OCI-LY3 (cell line): ENCODE measurements around the gene OMP.

ENCODE experiments used
- H2AFZ ChIP-seq: fragments of 200-600, 300-600 bp; shearing (Covaris generic); 2 replicates; pipeline ENCODE4 v1.6.0; 2014; ENCODE audit warnings: antibody characterized with exemption, low read depth, low read length
- H3K27ac ChIP-seq: fragments of 200-600, 300-600 bp; sonication (generic); 2 replicates; pipeline ENCODE4 v1.5.1; 2014; ENCODE audit warnings: mild to moderate bottlenecking, low read length, moderate library complexity, mixed read lengths
- H3K27me3 ChIP-seq: fragments of 200-600, 300-600 bp; sonication (generic); 2 replicates; pipeline ENCODE4 v1.6.1; 2014; ENCODE audit warnings: low read depth, low read length, mixed read lengths
- H3K36me3 ChIP-seq: fragments of 200-600, 300-600 bp; sonication (generic); replicated peaks from 2 replicates; pipeline ENCODE3; 2014; ENCODE audit warnings: low read depth, low read length, mixed read lengths
- H3K4me1 ChIP-seq: fragments of 300-600, 200-600 bp; sonication (generic); 2 replicates; pipeline ENCODE4 v1.6.1; 2014; ENCODE audit warnings: low read length, mixed read lengths
- H3K4me2 ChIP-seq: fragments of 200-600, 300-600 bp; sonication (generic); 2 replicates; pipeline ENCODE4 v1.6.1; 2014; ENCODE audit warnings: low read length, mixed read lengths
- H3K4me3 ChIP-seq: fragments of 300-600, 200-600 bp; sonication (generic); 2 replicates; pipeline ENCODE4 v1.5.1; 2014; ENCODE audit warnings: antibody characterized with exemption, mild to moderate bottlenecking, low read length, moderate library complexity
- H3K79me2 ChIP-seq: fragments of 300-600, 200-600 bp; shearing (Covaris generic); 2 replicates; pipeline ENCODE4 v1.6.1; 2014; ENCODE audit warnings: mild to moderate bottlenecking, low read length, mixed read lengths
- H3K9ac ChIP-seq: fragments of 300-600, 200-600 bp; shearing (Covaris generic); 2 replicates; pipeline ENCODE4 v1.6.0; 2014; ENCODE audit warnings: mild to moderate bottlenecking, low read length, moderate library complexity
- H3K9me3 ChIP-seq: fragments of 200-600, 300-600 bp; shearing (Covaris generic); 2 replicates; pipeline ENCODE4 v1.6.1; 2014; ENCODE audit warnings: low read length, mixed read lengths; ENCODE audit not compliant: insufficient read depth
- H4K20me1 ChIP-seq: fragments of 200-600, 300-600 bp; sonication (generic); 2 replicates; pipeline ENCODE4 v1.6.1; 2016; ENCODE audit warnings: low read length, mixed read lengths; ENCODE audit not compliant: insufficient read depth
- CTCF ChIP-seq: fragments of 200-600, 300-600 bp; sonication (generic); IDR thresholded peaks from 2 replicates; pipeline ENCODE4 v1.5.1; 2014; ENCODE audit warnings: antibody characterized with exemption, low read length, low read depth
- EZH2phosphoT487 ChIP-seq: fragments of 200-600 bp; shearing (Covaris generic); IDR thresholded peaks from 2 replicates; pipeline ENCODE4 v1.6.1; 2018; ENCODE audit warnings: antibody characterized with exemption, mixed run types, low read depth

The OMP gene

GRCh38 chr11:77113382-77114088 lies 10.9 kb downstream of the OMP start:
- Histone ChIP-seq H3K36me3 (no peaks in the 10 kb centered on the region), H3K4me2 (no peak overlapping the region), H4K20me1 (no peaks in the 10 kb centered on the region), H3K27ac (no peak overlapping the region), H3K9me3 (no peaks in the 10 kb centered on the region), H3K9ac (no peak overlapping the region), H3K4me1 (no peaks in the 10 kb centered on the region), H2AFZ (no peak overlapping the region), H3K27me3 (no peaks in the 10 kb centered on the region), H3K4me3 (no peak overlapping the region), H3K79me2 (no peaks in the 10 kb centered on the region)
- TF ChIP-seq CTCF (peak; percentile 74), EZH2phosphoT487 (no peak)

GRCh38 chr11:77114089-77114463 lies 11.4 kb downstream of the OMP start:
- TF ChIP-seq EZH2phosphoT487: no peak
- Histone ChIP-seq H3K27ac (no peak overlapping the region), H4K20me1 (no peaks in the 10 kb centered on the region), H3K4me3 (no peak overlapping the region), H3K36me3 (no peaks in the 10 kb centered on the region), H3K9ac (no peak overlapping the region), H3K27me3 (no peaks in the 10 kb centered on the region), H3K9me3 (no peaks in the 10 kb centered on the region), H3K4me2 (no peak overlapping the region), H3K79me2 (no peaks in the 10 kb centered on the region), H3K4me1 (no peaks in the 10 kb centered on the region), H2AFZ (no peak overlapping the region)

GRCh38 chr11:77115181-77115611 lies 12.6 kb downstream of the OMP start:
- no peak for TF ChIP-seq EZH2phosphoT487
- no peak; the same call in 1 of the 2 replicates for TF ChIP-seq CTCF

GRCh38 chr11:77115956-77116355 lies 13.3 kb downstream of the OMP start:
- no peaks in the 10 kb centered on the region for H3K4me1 ChIP-seq
- no peak overlapping the region for H3K4me2 ChIP-seq
- H2AFZ ChIP-seq: no peak overlapping the region
- no peaks in the 10 kb centered on the region for H3K79me2 ChIP-seq
- H4K20me1 ChIP-seq: no peaks in the 10 kb centered on the region
- no peak overlapping the region for H3K4me3 ChIP-seq
- no peak overlapping the region for H3K9ac ChIP-seq
- no peaks in the 10 kb centered on the region for H3K9me3 ChIP-seq
- TF ChIP-seq CTCF (no peak), EZH2phosphoT487 (no peak)
- no peak overlapping the region for H3K27ac ChIP-seq
- no peaks in the 10 kb centered on the region for H3K27me3 ChIP-seq
- no peaks in the 10 kb centered on the region for H3K36me3 ChIP-seq

More at GRCh38 chr11:77115181-77115611, 12.6 kb downstream of the OMP start:
- Histone ChIP-seq H3K4me3 (no peak overlapping the region), H3K4me2 (no peak overlapping the region), H3K9me3 (no peaks in the 10 kb centered on the region), H3K4me1 (no peaks in the 10 kb centered on the region), H3K9ac (no peak overlapping the region), H4K20me1 (no peaks in the 10 kb centered on the region), H3K27ac (no peak overlapping the region), H2AFZ (no peak overlapping the region), H3K79me2 (no peaks in the 10 kb centered on the region), H3K36me3 (no peaks in the 10 kb centered on the region), H3K27me3 (no peaks in the 10 kb centered on the region)
